IMR-90 (cell line): ENCODE data around the gene CSK. TPM values are rescaled to one million over a fixed set of nuclear protein-coding genes. Genes with fewer than 3 reads are reported as not detected.
A peak's percentile ranks its signal among the peaks of the same experiment; 100 is the strongest.

Experiments used
- ATAC-seq: fragments of 200-7000 bp; cut with Tn5 transposase; 2 replicates; pipeline ENCODE4 v1.9.1; 2020; ENCODE audit warnings: low read depth, mild to moderate bottlenecking, moderate library complexity
- BruUV-seq: library from RNA; stranded (reverse); fragments of 400-500 nt; replicated peaks from 2 replicates; lab custom pipeline; 2021; lab: Mats Ljungman, UMichigan
- CTCF ChIA-PET: fragments of 300-600 bp; formaldehyde crosslinking; extraction: SDS; loops from one replicate; lab custom pipeline; 2021; ENCODE audit warnings: antibody characterized with exemption; lab: Yijun Ruan, JAX
- POLR2A ChIA-PET: fragments of 300-600 bp; sonication (Branson Sonifier 250); formaldehyde crosslinking; loops from one replicate; lab custom pipeline; 2022; ENCODE audit warnings: antibody characterized with exemption; ENCODE audit not compliant: unreplicated experiment; lab: Charles Lee
- DNase-seq: peaks from one replicate; pipeline ENCODE4 v3.0.0; 2013
- H2AFZ ChIP-seq: replicated peaks from 2 replicates; pipeline ENCODE3; 2013; ENCODE audit warnings: low read length, mild to moderate bottlenecking; ENCODE audit not compliant: poor library complexity
- H2AK5ac ChIP-seq: 2 replicates; pipeline ENCODE4 v1.6.1; 2013; ENCODE audit warnings: low read depth, low read length, inconsistent platforms
- H2AK9ac ChIP-seq: replicated peaks from 2 replicates; pipeline ENCODE3; 2013; ENCODE audit warnings: mild to moderate bottlenecking, low read depth, low read length, moderate library complexity; ENCODE audit not compliant: poor library complexity
- H2BK120ac ChIP-seq: 2 replicates; pipeline ENCODE4 v1.6.1; 2013; ENCODE audit warnings: low read depth, low read length, inconsistent platforms
- H2BK15ac ChIP-seq: 3 replicates; pipeline ENCODE4 v1.6.1; 2013; ENCODE audit warnings: low read depth, low read length, inconsistent platforms
- H2BK20ac ChIP-seq: 2 replicates; pipeline ENCODE4 v1.6.1; 2013; ENCODE audit warnings: low read depth, mild to moderate bottlenecking, inconsistent platforms, low read length, moderate library complexity
- H2BK5ac ChIP-seq: 2 replicates; pipeline ENCODE4 v1.6.1; 2013; ENCODE audit warnings: mild to moderate bottlenecking, low read depth, low read length, inconsistent platforms; ENCODE audit not compliant: poor library complexity, severe bottlenecking
- H3K14ac ChIP-seq: replicated peaks from 2 replicates; pipeline ENCODE4 v1.6.1; 2013; ENCODE audit warnings: low read depth, low read length, inconsistent platforms
- H3K18ac ChIP-seq: 2 replicates; pipeline ENCODE4 v1.6.1; 2013; ENCODE audit warnings: low read depth, low read length, control low read depth
- H3K23ac ChIP-seq: 2 replicates; pipeline ENCODE4 v1.6.1; 2013; ENCODE audit warnings: low read depth, low read length, inconsistent platforms
- H3K27ac ChIP-seq: 2 replicates; pipeline ENCODE4 v1.5.1; 2013; ENCODE audit warnings: mild to moderate bottlenecking, control low read depth, low read length; ENCODE audit not compliant: insufficient read depth
- H3K27me3 ChIP-seq: 2 replicates; pipeline ENCODE4 v1.6.1; 2013; ENCODE audit warnings: low read length; ENCODE audit not compliant: control insufficient read depth, insufficient read depth
- H3K36me3 ChIP-seq: 2 replicates; pipeline ENCODE4 v1.6.1; 2013; ENCODE audit warnings: low read length, mixed read lengths; ENCODE audit not compliant: control insufficient read depth, insufficient read depth
- H3K4ac ChIP-seq: 2 replicates; pipeline ENCODE4 v1.6.1; 2013; ENCODE audit warnings: low read depth, low read length, inconsistent platforms
- H3K4me1 ChIP-seq: 2 replicates; pipeline ENCODE4 v1.6.1; 2013; ENCODE audit warnings: low read length, mixed read lengths; ENCODE audit not compliant: control insufficient read depth, insufficient read depth
- H3K4me2 ChIP-seq: 2 replicates; pipeline ENCODE4 v1.6.1; 2013; ENCODE audit warnings: low read depth, mild to moderate bottlenecking, control low read depth, low read length, moderate library complexity
- H3K4me3 ChIP-seq: 2 replicates; pipeline ENCODE4 v1.5.1; 2013; ENCODE audit warnings: low read depth, mild to moderate bottlenecking, control low read depth, low read length, moderate library complexity; ENCODE audit not compliant: insufficient read depth
- H3K56ac ChIP-seq: 2 replicates; pipeline ENCODE4 v1.6.1; 2013; ENCODE audit warnings: low read length, inconsistent platforms; ENCODE audit not compliant: insufficient read depth; ENCODE audit errors: extremely low read depth
- H3K79me1 ChIP-seq, 2 experiments: 2 replicates each; pipeline ENCODE4 v1.6.1; 2013; ENCODE audit warnings: low read length in 2 of 2, inconsistent platforms in 1 of 2, low read depth in 1 of 2
- H3K9ac ChIP-seq: 2 replicates; pipeline ENCODE4 v1.6.1; 2013; ENCODE audit warnings: low read depth, low read length, control low read depth
- H3K9me1 ChIP-seq: 2 replicates; pipeline ENCODE4 v1.6.1; 2013; ENCODE audit warnings: low read length, inconsistent platforms; ENCODE audit not compliant: insufficient read depth
- H3K9me3 ChIP-seq: 2 replicates; pipeline ENCODE4 v1.6.1; 2013; ENCODE audit warnings: low read length; ENCODE audit not compliant: control insufficient read depth, insufficient read depth
- H4K20me1 ChIP-seq: 2 replicates; pipeline ENCODE4 v1.6.1; 2013; ENCODE audit warnings: low read length, inconsistent platforms; ENCODE audit not compliant: insufficient read depth
- H4K5ac ChIP-seq: 2 replicates; pipeline ENCODE4 v1.6.1; 2013; ENCODE audit warnings: mild to moderate bottlenecking, low read depth, low read length, control low read depth
- H4K8ac ChIP-seq, 2 experiments: 2 replicates each; pipeline ENCODE4 v1.6.1; 2013; ENCODE audit warnings: low read depth in 2 of 2, low read length in 2 of 2, control low read depth in 1 of 2, inconsistent platforms in 1 of 2
- H4K91ac ChIP-seq: 2 replicates; pipeline ENCODE4 v1.6.1; 2013; ENCODE audit warnings: low read depth, low read length, inconsistent platforms; ENCODE audit not compliant: insufficient read depth
- BHLHE40 ChIP-seq: fragments of 150-350 bp; IDR thresholded peaks from 2 replicates; pipeline ENCODE4 v1.6.1; 2016; ENCODE audit warnings: mild to moderate bottlenecking, low read depth, low read length
- CEBPB ChIP-seq: IDR thresholded peaks from 2 replicates; pipeline ENCODE4 v1.6.1; 2012; ENCODE audit warnings: low read depth, low read length, improper control_type of control experiment
- CHD1 ChIP-seq: IDR thresholded peaks from 2 replicates; pipeline ENCODE4 v1.6.1; 2012; ENCODE audit warnings: low read depth, low read length, improper control_type of control experiment
- FOS ChIP-seq: fragments of 150-350 bp; IDR thresholded peaks from 2 replicates; pipeline ENCODE4 v1.6.1; 2016; ENCODE audit warnings: low read depth, low read length
- MAFK ChIP-seq: IDR thresholded peaks from 2 replicates; pipeline ENCODE4 v1.6.1; 2012; ENCODE audit warnings: low read depth, low read length, improper control_type of control experiment
- MAZ ChIP-seq: IDR thresholded peaks from 2 replicates; pipeline ENCODE4 v1.6.1; 2012; ENCODE audit warnings: low read depth, mild to moderate bottlenecking, low read length, improper control_type of control experiment, moderate library complexity, borderline replicate concordance
- MXI1 ChIP-seq: IDR thresholded peaks from 2 replicates; pipeline ENCODE4 v1.6.1; 2012; ENCODE audit warnings: low read depth, mild to moderate bottlenecking, low read length, moderate library complexity, borderline replicate concordance
- NFE2L2 ChIP-seq: fragments of 150-350 bp; IDR thresholded peaks from 2 replicates; pipeline ENCODE4 v1.6.1; 2016; ENCODE audit warnings: low read depth, mild to moderate bottlenecking, low read length
- POLR2A ChIP-seq: IDR thresholded peaks from 2 replicates; pipeline ENCODE4 v1.6.1; 2012; ENCODE audit warnings: mild to moderate bottlenecking, low read depth, low read length
- RAD21 ChIP-seq: IDR thresholded peaks from 2 replicates; pipeline ENCODE4 v1.6.1; 2012; ENCODE audit warnings: low read length, improper control_type of control experiment
- RCOR1 ChIP-seq: IDR thresholded peaks from 2 replicates; pipeline ENCODE4 v1.6.1; 2012; ENCODE audit warnings: mild to moderate bottlenecking, low read length, improper control_type of control experiment; ENCODE audit not compliant: insufficient replicate concordance
- RFX5 ChIP-seq: IDR thresholded peaks from 2 replicates; pipeline ENCODE4 v1.8.0; 2012; ENCODE audit warnings: low read depth, mild to moderate bottlenecking, low read length, moderate library complexity
- SMC3 ChIP-seq: fragments of 150-350 bp; IDR thresholded peaks from 2 replicates; pipeline ENCODE4 v1.6.1; 2016; ENCODE audit warnings: low read depth, mild to moderate bottlenecking, antibody characterized with exemption, low read length, moderate library complexity
- USF2 ChIP-seq: fragments of 150-350 bp; IDR thresholded peaks from 2 replicates; pipeline ENCODE4 v1.6.1; 2017; ENCODE audit warnings: mild to moderate bottlenecking, antibody characterized with exemption, low read length, low read depth
- WGBS, 2 experiments: methylation state at CpG; one replicate each; pipeline versions ENCODE4 v1.1.5 to v1.1.7; 2013; ENCODE audit warnings: missing lambda C conversion rate in 2 of 2; ENCODE audit not compliant: insufficient read length in 1 of 2; ENCODE audit errors: extremely low coverage in 2 of 2; 5-methylcytosine and 5-hydroxymethylcytosine counted together
- dilution Hi-C: fragments of 300-500 bp; cut with HindIII; formaldehyde crosslinking; loops from one replicate; pipeline ENCODE4 v1.14.3; 2018; ENCODE audit warnings: low sequenced_read_pairs; ENCODE audit not compliant: unreplicated experiment
- in situ Hi-C: fragments of 300-500 bp; cut with MboI; formaldehyde crosslinking; loops from 3 replicates; pipeline ENCODE4 v1.14.3; 2019; ENCODE audit warnings: low sequenced_read_pairs, inconsistent platforms, mixed read lengths
- intact Hi-C: fragments of 100-400 bp; cut with micrococcal nuclease; formaldehyde crosslinking; loops from 2 replicates; pipeline ENCODE4 v1.10.0; 2022
- polyA plus RNA-seq, 3 experiments: library from polyadenylated mRNA; depleted of rRNA; stranded (reverse); fragments of >200 nt; gene quantifications; 2 replicates each; pipeline ENCODE4 v1.2.3, GENCODE V29; 2012; ENCODE audit warnings: low replicate concordance in 1 of 3
- total RNA-seq: library from RNA; depleted of rRNA; stranded (reverse); fragments of >200 nt; gene quantifications from 2 replicates; pipeline ENCODE4 v1.2.3, GENCODE V29; 2012
- TF ChIP-seq, protein P1 (sequence below): fragments of 150-350 bp; IDR thresholded peaks from 2 replicates; pipeline ENCODE4 v1.6.1; 2016; ENCODE audit warnings: low read depth, mild to moderate bottlenecking, low read length, moderate library complexity, borderline replicate concordance
- TF ChIP-seq, protein P2 (sequence below): conservative IDR thresholded peaks from 2 replicates; pipeline ENCODE4 v1.5.1; 2012; ENCODE audit warnings: mild to moderate bottlenecking, low read depth, low read length, improper control_type of control experiment

Gene CSK
- total and polyA plus RNA-seq, 2 of the 4 experiments (the other 2 are of a cell fraction) = 10.8 to 54.0 TPM

DNA sequence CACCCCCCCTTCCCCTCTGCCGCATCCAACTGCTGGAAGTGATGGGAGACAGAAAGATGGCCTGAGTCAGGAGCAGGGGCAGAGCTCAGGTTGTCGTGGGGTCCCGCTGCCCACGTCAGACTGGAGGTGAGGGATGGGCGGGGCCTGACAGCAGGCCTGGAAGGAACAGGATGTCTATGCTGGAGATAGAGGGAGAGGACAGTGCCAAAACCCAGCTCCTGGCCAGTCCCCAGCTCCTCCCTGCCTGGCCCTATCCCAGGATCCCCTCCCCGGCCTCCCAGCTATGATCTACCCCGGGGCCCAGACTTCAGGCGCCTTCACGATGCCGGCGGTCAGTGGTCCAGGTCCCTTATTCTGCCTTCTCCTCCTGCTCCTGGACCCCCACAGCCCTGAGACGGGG lies 30.7 kb downstream of the CSK start, which contains the start of gene LMAN1L:
Gene LMAN1L (plus strand): TSS at position 303 of the 400 bp plus-strand sequence. CDS start 20 bp downstream, at position 323.
- Histone ChIP-seq H4K91ac (no peak within 1 kb of the TSS), H3K23ac (no peak within 1 kb of the TSS), H3K56ac (no peak within 1 kb of the TSS), H3K4me3 (no peak within 1 kb of the TSS), H3K9me3 (no peaks in the 10 kb centered on the region), H2BK20ac (no peak within 1 kb of the TSS), H3K9me1 (peaks cover 5% of the 10 kb centered on the region), H3K9ac (no peak within 1 kb of the TSS), H2BK120ac (no peak within 1 kb of the TSS), H3K79me1 (no peaks in the 10 kb centered on the region; a peak in 1 of 4 replicates), H4K8ac (no peak within 1 kb of the TSS), H3K27ac (no peak within 1 kb of the TSS), H2AFZ (peak within 1 kb of the TSS; percentile 46), H4K5ac (no peak within 1 kb of the TSS), H2BK15ac (no peak within 1 kb of the TSS), H2AK5ac (no peak within 1 kb of the TSS), H3K4me1 (no peaks in the 10 kb centered on the region), H2BK5ac (no peak within 1 kb of the TSS), H2AK9ac (no peak within 1 kb of the TSS), H3K36me3 (no peaks in the 10 kb centered on the region), H3K27me3 (peaks cover 3% of the 10 kb centered on the region; the same call in 1 of the 2 replicates), H3K18ac (no peak within 1 kb of the TSS), H4K20me1 (peaks cover 5% of the 10 kb centered on the region; the same call in 1 of the 2 replicates), H3K14ac (no peak within 1 kb of the TSS), H3K4ac (no peak within 1 kb of the TSS), H3K4me2 (no peak within 1 kb of the TSS)
- in situ Hi-C loops = no loop called here
- ChIA-PET CTCF (no interaction called here), POLR2A (no interaction called here)
- dilution Hi-C loops = no loop called here
- WGBS, 2 experiments = 40% methylated on average over 1 of the region's 12 CpGs; no CpG with 5 or more reads in 1 of the 2 experiments
- intact Hi-C loops = no loop called here
- DNase-seq (no peak), ATAC-seq (no peak)
- TF ChIP-seq MAZ = no peak
- no peak for TF ChIP-seq FOS
- TF ChIP-seq BHLHE40 = no peak
- no peak for TF ChIP-seq USF2
- TF ChIP-seq, protein P1, sequence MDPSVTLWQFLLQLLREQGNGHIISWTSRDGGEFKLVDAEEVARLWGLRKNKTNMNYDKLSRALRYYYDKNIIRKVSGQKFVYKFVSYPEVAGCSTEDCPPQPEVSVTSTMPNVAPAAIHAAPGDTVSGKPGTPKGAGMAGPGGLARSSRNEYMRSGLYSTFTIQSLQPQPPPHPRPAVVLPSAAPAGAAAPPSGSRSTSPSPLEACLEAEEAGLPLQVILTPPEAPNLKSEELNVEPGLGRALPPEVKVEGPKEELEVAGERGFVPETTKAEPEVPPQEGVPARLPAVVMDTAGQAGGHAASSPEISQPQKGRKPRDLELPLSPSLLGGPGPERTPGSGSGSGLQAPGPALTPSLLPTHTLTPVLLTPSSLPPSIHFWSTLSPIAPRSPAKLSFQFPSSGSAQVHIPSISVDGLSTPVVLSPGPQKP = no peak
- TF ChIP-seq, protein P2, sequence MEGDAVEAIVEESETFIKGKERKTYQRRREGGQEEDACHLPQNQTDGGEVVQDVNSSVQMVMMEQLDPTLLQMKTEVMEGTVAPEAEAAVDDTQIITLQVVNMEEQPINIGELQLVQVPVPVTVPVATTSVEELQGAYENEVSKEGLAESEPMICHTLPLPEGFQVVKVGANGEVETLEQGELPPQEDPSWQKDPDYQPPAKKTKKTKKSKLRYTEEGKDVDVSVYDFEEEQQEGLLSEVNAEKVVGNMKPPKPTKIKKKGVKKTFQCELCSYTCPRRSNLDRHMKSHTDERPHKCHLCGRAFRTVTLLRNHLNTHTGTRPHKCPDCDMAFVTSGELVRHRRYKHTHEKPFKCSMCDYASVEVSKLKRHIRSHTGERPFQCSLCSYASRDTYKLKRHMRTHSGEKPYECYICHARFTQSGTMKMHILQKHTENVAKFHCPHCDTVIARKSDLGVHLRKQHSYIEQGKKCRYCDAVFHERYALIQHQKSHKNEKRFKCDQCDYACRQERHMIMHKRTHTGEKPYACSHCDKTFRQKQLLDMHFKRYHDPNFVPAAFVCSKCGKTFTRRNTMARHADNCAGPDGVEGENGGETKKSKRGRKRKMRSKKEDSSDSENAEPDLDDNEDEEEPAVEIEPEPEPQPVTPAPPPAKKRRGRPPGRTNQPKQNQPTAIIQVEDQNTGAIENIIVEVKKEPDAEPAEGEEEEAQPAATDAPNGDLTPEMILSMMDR = no peak
- no peak for TF ChIP-seq RFX5
- no peak for TF ChIP-seq POLR2A
- TF ChIP-seq MXI1 = no peak
- TF ChIP-seq SMC3 = no peak
- TF ChIP-seq RAD21 = no peak
- TF ChIP-seq MAFK = no peak
- no peak for TF ChIP-seq CEBPB
- no peak for TF ChIP-seq NFE2L2
- TF ChIP-seq RCOR1 = no peak
- no peak for TF ChIP-seq CHD1
- no TSS peak for BruUV-seq
